Measurements from ENCODE around the gene PHACTR1.

DNA sequence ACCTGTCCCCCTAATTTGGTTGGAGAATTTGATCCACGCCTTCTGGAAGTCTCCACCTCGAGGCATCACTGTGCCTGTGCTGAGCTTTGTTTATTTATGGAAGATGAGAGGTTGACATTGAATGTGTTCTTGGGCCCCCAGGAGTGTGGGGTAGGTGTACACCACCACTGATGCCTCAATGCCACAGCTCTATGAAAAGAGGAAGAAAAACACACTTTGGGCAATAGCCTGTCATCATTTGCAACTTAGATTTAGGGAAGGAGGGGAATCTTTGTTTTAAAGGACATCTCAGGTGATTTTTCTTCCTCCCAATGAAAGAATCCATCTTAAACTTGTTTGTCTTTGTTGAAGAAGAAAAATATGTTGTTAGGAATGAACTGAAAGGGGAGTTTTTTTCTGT lies 569.1 kb downstream of the PHACTR1 start:
- TF ChIP-seq, protein P1, sequence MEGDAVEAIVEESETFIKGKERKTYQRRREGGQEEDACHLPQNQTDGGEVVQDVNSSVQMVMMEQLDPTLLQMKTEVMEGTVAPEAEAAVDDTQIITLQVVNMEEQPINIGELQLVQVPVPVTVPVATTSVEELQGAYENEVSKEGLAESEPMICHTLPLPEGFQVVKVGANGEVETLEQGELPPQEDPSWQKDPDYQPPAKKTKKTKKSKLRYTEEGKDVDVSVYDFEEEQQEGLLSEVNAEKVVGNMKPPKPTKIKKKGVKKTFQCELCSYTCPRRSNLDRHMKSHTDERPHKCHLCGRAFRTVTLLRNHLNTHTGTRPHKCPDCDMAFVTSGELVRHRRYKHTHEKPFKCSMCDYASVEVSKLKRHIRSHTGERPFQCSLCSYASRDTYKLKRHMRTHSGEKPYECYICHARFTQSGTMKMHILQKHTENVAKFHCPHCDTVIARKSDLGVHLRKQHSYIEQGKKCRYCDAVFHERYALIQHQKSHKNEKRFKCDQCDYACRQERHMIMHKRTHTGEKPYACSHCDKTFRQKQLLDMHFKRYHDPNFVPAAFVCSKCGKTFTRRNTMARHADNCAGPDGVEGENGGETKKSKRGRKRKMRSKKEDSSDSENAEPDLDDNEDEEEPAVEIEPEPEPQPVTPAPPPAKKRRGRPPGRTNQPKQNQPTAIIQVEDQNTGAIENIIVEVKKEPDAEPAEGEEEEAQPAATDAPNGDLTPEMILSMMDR (IDR thresholded peaks at IDR 0.05): no peak
- no peak for TF ChIP-seq POLR2A (IDR thresholded peaks at IDR 0.05)
- TF ChIP-seq POLR2AphosphoS5 (IDR thresholded peaks at IDR 0.05): no peak
- TF ChIP-seq EP300 (IDR thresholded peaks at IDR 0.05): no peak
